Endothelial cell (in vitro differentiated cells): Measurements from ENCODE around the gene EPHB1. TPM values are rescaled to one million over a fixed set of nuclear protein-coding genes. Genes with fewer than 3 reads are reported as not detected.

Source experiments
- DNase-seq: peaks from one replicate; pipeline ENCODE4 v3.0.0; 2021; ENCODE audit warnings: low spot score
- H3K27ac Mint-ChIP-seq: one replicate; pipeline ENCODE4 v1.8.0; 2021; ENCODE audit warnings: mixed read lengths, inconsistent platforms; ENCODE audit not compliant: unreplicated experiment
- H3K27me3 Mint-ChIP-seq: one replicate; pipeline ENCODE4 v1.8.0; 2021; ENCODE audit warnings: mild to moderate bottlenecking, moderate library complexity, mixed read lengths, inconsistent platforms; ENCODE audit not compliant: unreplicated experiment
- H3K36me3 Mint-ChIP-seq: one replicate; pipeline ENCODE4 v1.8.0; 2021; ENCODE audit warnings: mild to moderate bottlenecking, low read depth, mixed read lengths, inconsistent platforms; ENCODE audit not compliant: unreplicated experiment
- H3K4me1 Mint-ChIP-seq: one replicate; pipeline ENCODE4 v1.8.0; 2021; ENCODE audit warnings: mild to moderate bottlenecking, mixed read lengths, inconsistent platforms; ENCODE audit not compliant: unreplicated experiment
- H3K4me3 Mint-ChIP-seq: one replicate; pipeline ENCODE4 v1.8.0; 2021; ENCODE audit warnings: mild to moderate bottlenecking, mixed read lengths, inconsistent platforms; ENCODE audit not compliant: unreplicated experiment
- H3K9me3 Mint-ChIP-seq: one replicate; pipeline ENCODE4 v1.8.0; 2021; ENCODE audit warnings: mixed read lengths, inconsistent platforms; ENCODE audit not compliant: unreplicated experiment
- CTCF ChIP-seq: fragments of 200-600 bp; sonication (generic); IDR thresholded peaks from one replicate; pipeline ENCODE4 v1.5.0; 2021; ENCODE audit warnings: antibody characterized with exemption; ENCODE audit not compliant: unreplicated experiment
- total RNA-seq: library from RNA; stranded (reverse); fragmentation: NEBNext Ultra II Directional; extraction: Animal tissue kit (Norgen Biotek cat#: 25700); gene quantifications from one replicate; pipeline ENCODE4 v1.2.1, GENCODE V29; 2021; ENCODE audit not compliant: unreplicated experiment

EPHB1 gene
- total RNA-seq, 1 donor from 2014 or later, result 5.7 TPM

- Mint-ChIP-seq H3K9me3 (no peaks in the 10 kb centered on the region), H3K4me1 (no peaks in the 10 kb centered on the region), H3K36me3 (no peaks in the 10 kb centered on the region), H3K27ac (no peak overlapping the region), H3K27me3 (no peaks in the 10 kb centered on the region), H3K4me3 (no peak overlapping the region)
- TF ChIP-seq CTCF, result no peak
- no peak for DNase-seq
Observed at GRCh38 chr3:135272026-135272669, 477.1 kb downstream of the EPHB1 start.

GRCh38 chr3:135292162-135292561, 497.1 kb downstream of the EPHB1 start:
- Mint-ChIP-seq H3K4me1 (no peaks in the 10 kb centered on the region), H3K36me3 (no peaks in the 10 kb centered on the region), H3K27me3 (no peaks in the 10 kb centered on the region), H3K9me3 (no peaks in the 10 kb centered on the region), H3K27ac (no peak overlapping the region), H3K4me3 (no peak overlapping the region)
- DNase-seq, result no peak
- no peak for TF ChIP-seq CTCF

- Mint-ChIP-seq H3K27me3 (peaks cover 2% of the 10 kb centered on the region), H3K4me3 (no peak overlapping the region), H3K36me3 (no peaks in the 10 kb centered on the region), H3K9me3 (no peaks in the 10 kb centered on the region), H3K27ac (no peak overlapping the region), H3K4me1 (no peaks in the 10 kb centered on the region)
- TF ChIP-seq CTCF, result no peak
- no peak for DNase-seq
Observed at GRCh38 chr3:135301670-135302069, 506.6 kb downstream of the EPHB1 start.

GRCh38 chr3:135304378-135304777, 509.3 kb downstream of the EPHB1 start:
- TF ChIP-seq CTCF, result no peak
- Mint-ChIP-seq H3K36me3 (no peaks in the 10 kb centered on the region), H3K4me3 (no peak overlapping the region)

More at GRCh38 chr3:135304378-135304777, 509.3 kb downstream of the EPHB1 start:
- no peak overlapping the region for H3K27ac Mint-ChIP-seq
- no peaks in the 10 kb centered on the region for H3K9me3 Mint-ChIP-seq
- no peak for DNase-seq
- H3K4me1 Mint-ChIP-seq, result peaks cover 3% of the 10 kb centered on the region
- H3K27me3 Mint-ChIP-seq, result peaks cover 2% of the 10 kb centered on the region

Other genes with a start within 250 kb of the EPHB1 start
- not detected for gene KY, start 144.2 kb upstream of the EPHB1 start, total RNA-seq